Measurements from ENCODE around the gene EHF. TPM values are rescaled to one million over a fixed set of nuclear protein-coding genes. Genes with fewer than 3 reads are reported as not detected.
A peak's percentile ranks its signal among the peaks of the same experiment; 100 is the strongest.

Gene EHF
- total and polyA plus RNA-seq, 9 of the 15 experiments (the other 6 are each of a cell fraction or from before 2014, with no cell fraction given) = 0.04 to 0.54 (median 0.37) TPM

DNA sequence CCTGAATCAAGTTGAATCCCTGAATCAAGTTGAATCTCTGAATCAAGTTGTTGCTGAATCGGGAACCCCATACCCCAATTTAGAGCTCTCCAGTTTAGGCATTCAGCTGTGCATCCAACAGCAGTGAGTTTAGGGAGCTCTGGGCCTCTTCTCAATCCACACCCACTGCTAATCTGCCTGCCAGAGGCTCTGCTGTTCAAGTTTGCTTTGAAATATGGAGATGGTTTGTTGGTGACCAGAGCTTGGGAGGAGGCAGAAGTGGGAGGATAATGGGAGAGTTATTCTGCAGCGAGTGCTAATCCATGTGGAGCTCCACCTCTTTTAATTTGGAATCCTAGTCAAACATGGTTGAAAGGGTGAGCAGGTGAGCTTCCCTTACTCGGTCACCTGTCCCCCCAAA lies 22.4 kb downstream of the EHF start:
- Histone ChIP-seq H3K4me3 (no peak overlapping the region), H3K27me3 (ENCODE audit: control insufficient read depth in 2 of 2, insufficient read depth in 2 of 2, low read length in 2 of 2) (no peaks in the 10 kb centered on the region), H3K27ac (ENCODE audit: extremely low read depth, low read depth, low read length) (no peak overlapping the region), H3K9me3 (replicated peaks; ENCODE audit: control insufficient read depth, insufficient read depth, low read depth, low read length) (no peaks in the 10 kb centered on the region), H3K4me2 (ENCODE audit: insufficient read depth, low read length) (no peak overlapping the region), H3K79me2 (ENCODE audit: control insufficient read depth, insufficient read depth, low read length) (no peaks in the 10 kb centered on the region), H4K20me1 (replicated peaks; ENCODE audit: control insufficient read depth, insufficient read depth, low read length) (no peaks in the 10 kb centered on the region), H3K4me1 (replicated peaks in 1 of 2; ENCODE audit: control insufficient read depth in 2 of 2, insufficient read depth in 2 of 2, low read length in 2 of 2) (peaks cover 5 to 6% of the 10 kb centered on the region in 2 experiments; a peak in 4 of 5 replicates), H3K9me1 (ENCODE audit: control insufficient read depth, insufficient read depth, low read length) (no peaks in the 10 kb centered on the region), H2AFZ (ENCODE audit: low read depth, low read length) (peak overlapping the region; percentile 1; the same call in 1 of the 2 replicates), H3K9ac (ENCODE audit: insufficient read depth in 1 of 2, low read depth in 2 of 2, low read length in 2 of 2) (no peak overlapping the region), H3K36me3 (ENCODE audit: control insufficient read depth, insufficient read depth, low read length) (no peaks in the 10 kb centered on the region)
- FAIRE-seq (no peak), DNase-seq (ENCODE audit: extremely low read depth in 1 of 4, low spot score in 3 of 4) (no peak), ATAC-seq (peak; percentile 18; the same call in 1 of the 3 replicates)
- ChIA-PET POLR2A (interaction anchor here (0.7 to 4.3 kb wide), 3 partner anchors 9 to 17 kb away, joined by 3 to 17 read pairs (median 3); no protein-coding TSS in a partner anchor), CTCF (ENCODE audit: low intra/inter-chr PET ratio) (no interaction called here)
- TF ChIP-seq MEIS2 (IDR thresholded peaks at IDR 0.05; ENCODE audit: partially characterized antibody) (peak; percentile 45), SAFB2 (IDR thresholded peaks at IDR 0.05; ENCODE audit: borderline replicate concordance, low read depth, low read length, severe bottlenecking) (no peak)
- WGBS (ENCODE audit: insufficient coverage, low coverage, missing lambda C conversion rate) = 48% methylated on average over 3 of the region's 3 CpGs
- intact Hi-C loops (cut with micrococcal nuclease) (no loop called here), in situ Hi-C loops (cut with MboI) (no loop called here)
- BruUV-seq (replicated peaks) = no TSS peak

DNA sequence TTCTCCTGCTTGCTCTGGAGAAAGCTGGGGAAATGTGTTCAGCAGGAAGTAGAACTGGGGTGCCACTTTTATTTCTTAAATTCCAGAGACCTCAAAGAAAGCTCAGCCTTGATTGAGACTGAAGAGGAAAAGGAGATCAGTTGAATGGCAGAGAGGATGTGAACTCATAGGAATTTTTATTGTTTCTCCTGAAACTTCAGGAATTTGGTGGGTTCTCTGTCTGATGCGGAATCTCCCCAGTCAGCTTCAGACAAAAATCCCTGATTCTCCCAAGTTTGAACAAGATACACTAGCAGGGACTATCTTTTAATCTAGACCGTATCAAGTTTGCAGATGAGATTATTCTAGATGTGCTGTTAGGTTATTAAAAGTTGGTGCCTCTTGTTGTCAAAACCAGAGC lies 23.0 kb downstream of the EHF start:
- no peaks in the 10 kb centered on the region for H3K27me3 ChIP-seq (ENCODE audit: control insufficient read depth in 2 of 2, insufficient read depth in 2 of 2, low read length in 2 of 2)
- FAIRE-seq (no peak), ATAC-seq (no peak), DNase-seq (ENCODE audit: extremely low read depth in 1 of 4, low spot score in 3 of 4) (no peak)
- no peak overlapping the region for H3K4me3 ChIP-seq
- POLR2A ChIA-PET = interaction anchor here (1.3 to 4.3 kb wide), 2 partner anchors 9 to 10 kb away, joined by 3 to 17 read pairs; no protein-coding TSS in a partner anchor
- no peak overlapping the region for H3K27ac ChIP-seq (ENCODE audit: extremely low read depth, low read depth, low read length)
- no peaks in the 10 kb centered on the region for H4K20me1 ChIP-seq (replicated peaks; ENCODE audit: control insufficient read depth, insufficient read depth, low read length)
- no peaks in the 10 kb centered on the region for H3K79me2 ChIP-seq (ENCODE audit: control insufficient read depth, insufficient read depth, low read length)
- TF ChIP-seq NRF1 (conservative IDR thresholded peaks at IDR 0.05 in 1 of 2, IDR thresholded peaks at IDR 0.05 in 1 of 2) = no peak
- TF ChIP-seq NELFE (IDR thresholded peaks at IDR 0.05; ENCODE audit: insufficient read depth, insufficient read length) = no peak
- TF ChIP-seq SOX6 (IDR thresholded peaks at IDR 0.05) = no peak
- no peak for TF ChIP-seq ZNF384 (IDR thresholded peaks at IDR 0.05; ENCODE audit: low read depth, low read length)
- H3K9me1 ChIP-seq (ENCODE audit: control insufficient read depth, insufficient read depth, low read length) = no peaks in the 10 kb centered on the region
- H3K4me2 ChIP-seq (ENCODE audit: insufficient read depth, low read length) = no peak overlapping the region
- intact Hi-C loops (cut with micrococcal nuclease) (no loop called here), in situ Hi-C loops (cut with MboI) (no loop called here)
- H3K9ac ChIP-seq (ENCODE audit: insufficient read depth in 1 of 2, low read depth in 2 of 2, low read length in 2 of 2) = no peak overlapping the region
- H3K36me3 ChIP-seq (ENCODE audit: control insufficient read depth, insufficient read depth, low read length) = no peaks in the 10 kb centered on the region
- no peaks in the 10 kb centered on the region for H3K9me3 ChIP-seq (replicated peaks; ENCODE audit: control insufficient read depth, insufficient read depth, low read depth, low read length)
- H2AFZ ChIP-seq (ENCODE audit: low read depth, low read length) = no peak overlapping the region
- 43% methylated on average over 2 of the region's 2 CpGs for WGBS (ENCODE audit: insufficient coverage, low coverage, missing lambda C conversion rate)
- H3K4me1 ChIP-seq (replicated peaks in 1 of 2; ENCODE audit: control insufficient read depth in 2 of 2, insufficient read depth in 2 of 2, low read length in 2 of 2) = peaks cover 5 to 6% of the 10 kb centered on the region in 2 experiments; a peak in 4 of 5 replicates
- CTCF ChIA-PET (ENCODE audit: low intra/inter-chr PET ratio) = no interaction called here
- no TSS peak for BruUV-seq (replicated peaks)

Measured in K562 (cell line).